ENCODE data around the gene RNU2-63P.
"Not testable (repeated sequence)": the region's sequence is repeated elsewhere in the genome, so short reads cannot be mapped to it uniquely, and the experiment has no call there.

The RNU2-63P gene

GRCh38 chr2:88028931-88029330, 12.6 kb upstream of the RNU2-63P start:
- DNase-seq (ENCODE audit: low spot score): no peak

- DNase-seq (ENCODE audit: low spot score): no peak
These were observed 11.5 kb upstream of the RNU2-63P start for GRCh38 chr2:88027697-88028389.

GRCh38 chr2:88024509-88024908, 8.2 kb upstream of the RNU2-63P start:
- DNase-seq (ENCODE audit: low spot score): no peak

- no peak for DNase-seq (ENCODE audit: low spot score)
These were observed 6.2 kb upstream of the RNU2-63P start for GRCh38 chr2:88022669-88022921.

GRCh38 chr2:88019985-88020384, 3.6 kb upstream of the RNU2-63P start:
- DNase-seq (ENCODE audit: low spot score): no peak

- no peak for DNase-seq (ENCODE audit: low spot score)
These were observed 2.6 kb upstream of the RNU2-63P start for GRCh38 chr2:88018909-88019308.

- DNase-seq (ENCODE audit: low spot score): not testable (repeated sequence)
These were observed 1.9 kb upstream of the RNU2-63P start for GRCh38 chr2:88018077-88018805.

- DNase-seq (ENCODE audit: low spot score): not testable (repeated sequence)
These were observed 1.4 kb upstream of the RNU2-63P start for GRCh38 chr2:88017780-88018038.

- DNase-seq (ENCODE audit: low spot score): peak; percentile 67
These were observed 823 bp upstream of the RNU2-63P start for GRCh38 chr2:88016960-88017779.

- DNase-seq (ENCODE audit: low spot score): no peak
These were observed 5.3 kb downstream of the RNU2-63P start for GRCh38 chr2:88011011-88011410.

GRCh38 chr2:88010136-88010535, 6.2 kb downstream of the RNU2-63P start:
- no peak for DNase-seq (ENCODE audit: low spot score)

- no peak for DNase-seq (ENCODE audit: low spot score)
These were observed 9.4 kb downstream of the RNU2-63P start for GRCh38 chr2:88006912-88007439.

- no peak for DNase-seq (ENCODE audit: low spot score)
These were observed 10.6 kb downstream of the RNU2-63P start for GRCh38 chr2:88005776-88006175.

- no peak for DNase-seq (ENCODE audit: low spot score)
These were observed 13.1 kb downstream of the RNU2-63P start for GRCh38 chr2:88003074-88003755.

GRCh38 chr2:88002359-88002707, 14.0 kb downstream of the RNU2-63P start:
- no peak for DNase-seq (ENCODE audit: low spot score)

- not testable (repeated sequence) for DNase-seq (ENCODE audit: low spot score)
These were observed 15.9 kb downstream of the RNU2-63P start for GRCh38 chr2:88000474-88000873.

GRCh38 chr2:87996570-87996969, 19.8 kb downstream of the RNU2-63P start:
- DNase-seq (ENCODE audit: low spot score): no peak

GRCh38 chr2:87995756-87996155, 20.6 kb downstream of the RNU2-63P start:
- no peak for DNase-seq (ENCODE audit: low spot score)

- DNase-seq (ENCODE audit: low spot score): not testable (repeated sequence)
These were observed 22.0 kb downstream of the RNU2-63P start for GRCh38 chr2:87994304-87994850.

GRCh38 chr2:87992569-87992968, 23.8 kb downstream of the RNU2-63P start:
- not testable (repeated sequence) for DNase-seq (ENCODE audit: low spot score)

GRCh38 chr2:87987473-87987872, 28.9 kb downstream of the RNU2-63P start:
- not testable (repeated sequence) for DNase-seq (ENCODE audit: low spot score)

GRCh38 chr2:87985902-87986301, 30.4 kb downstream of the RNU2-63P start:
- DNase-seq (ENCODE audit: low spot score): not testable (repeated sequence)

All from CD4-positive, alpha-beta T cell treated with Interleukin-6 at 100 ng/mL for 8 hours (primary cell).